Esophagus squamous epithelium (tissue), 4 donors: ENCODE measurements around the gene LORICRIN.
"Not testable (repeated sequence)": the region's sequence is repeated elsewhere in the genome, so short reads cannot be mapped to it uniquely, and the experiment has no call there.

Source experiments
- CTCF ChIP-seq, 6 experiments: fragments of 450-650 bp in 4 of 6; fragments of 200-600 bp in 2 of 6; sonication (generic) in 2 of 6; IDR thresholded peaks; one replicate each; pipeline ENCODE4 v1.5.1; 2016 to 2019; ENCODE audit warnings: antibody characterized with exemption in 6 of 6, mild to moderate bottlenecking in 4 of 6, moderate library complexity in 4 of 6
- POLR2A ChIP-seq, 4 donors: fragments of 450-650 bp; IDR thresholded peaks; one replicate each; pipeline ENCODE4 v1.6.1; 2017; ENCODE audit warnings: antibody characterized with exemption in 4 of 4, mild to moderate bottlenecking in 4 of 4, moderate library complexity in 3 of 4

DNA sequence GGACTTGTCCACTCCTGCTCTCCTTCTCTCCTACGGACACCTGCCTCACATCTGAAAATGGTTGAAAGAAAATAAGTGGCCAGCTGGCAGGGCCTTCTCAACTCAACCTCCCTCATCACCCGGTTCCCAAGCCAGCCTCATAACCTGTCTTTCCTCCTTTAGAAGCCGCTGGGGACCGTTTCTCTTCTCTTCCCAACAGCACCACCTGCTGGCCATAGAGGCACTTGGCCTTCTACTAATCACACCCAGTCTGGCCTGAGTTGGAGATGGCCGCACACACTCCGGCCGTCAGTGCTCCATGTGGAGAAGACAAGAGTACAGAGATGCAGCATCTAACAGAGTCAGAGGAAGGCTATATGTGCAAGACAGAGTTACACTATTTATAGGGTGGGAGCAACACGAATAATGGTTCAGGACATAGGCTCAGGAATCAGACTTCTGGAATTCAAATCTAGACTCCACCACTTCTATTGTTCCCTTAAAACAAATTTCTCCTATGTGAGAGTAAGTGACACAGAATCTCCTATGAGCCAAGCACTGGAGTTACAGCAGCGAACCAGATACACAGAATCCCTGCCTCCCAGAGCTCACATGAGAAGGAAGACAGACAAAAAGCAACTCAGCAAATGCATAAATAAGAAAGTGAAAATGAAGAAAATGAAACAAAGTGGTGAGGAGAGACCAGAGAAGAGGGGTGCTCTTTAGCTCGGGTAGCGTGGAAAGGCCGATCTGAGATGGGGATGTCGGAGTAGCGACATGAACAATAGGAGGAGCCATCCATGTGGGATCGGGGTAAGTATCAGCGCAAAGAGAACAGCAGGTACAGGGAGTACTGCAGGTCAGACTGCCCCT lies 36.2 kb upstream of the LORICRIN start:
- TF ChIP-seq CTCF (IDR thresholded peaks at IDR 0.05) = peak; percentile 31 to 84 (median 73)
- not testable (repeated sequence) for TF ChIP-seq POLR2A (IDR thresholded peaks at IDR 0.05)
